Neutrophil (primary cell): ENCODE results near the gene MORN5.

Experiments
- H3K27ac ChIP-seq: fragments of 200-600 bp; sonication (generic); 2 replicates; pipeline ENCODE4 v1.5.1; 2016; ENCODE audit warnings: mild to moderate bottlenecking, moderate library complexity
- H3K27me3 ChIP-seq: fragments of 200-600 bp; sonication (generic); 2 replicates; pipeline ENCODE4 v1.6.0; 2016; ENCODE audit warnings: mild to moderate bottlenecking
- H3K36me3 ChIP-seq: fragments of 200-600 bp; sonication (generic); 2 replicates; pipeline ENCODE4 v1.5.1; 2017
- H3K4me1 ChIP-seq, 2 experiments: fragments of 200-600 bp in 1 of 2; sonication (generic) in 1 of 2; 1 replicate in 1 of 2; 2 replicates in 1 of 2; pipeline versions ENCODE4 v1.5.1 to v1.6.1; 2013 to 2016; ENCODE audit warnings: low read depth in 1 of 2, low read length in 1 of 2, mild to moderate bottlenecking in 1 of 2, moderate library complexity in 1 of 2; ENCODE audit not compliant: control insufficient read depth in 1 of 2, insufficient read depth in 1 of 2
- H3K4me3 ChIP-seq, 2 experiments: fragments of 200-600 bp in 1 of 2; sonication (generic) in 1 of 2; 1 replicate in 1 of 2; 2 replicates in 1 of 2; pipeline ENCODE4 v1.5.1; 2013 to 2016; ENCODE audit warnings: low read depth in 1 of 2, low read length in 1 of 2, mild to moderate bottlenecking in 1 of 2, moderate library complexity in 1 of 2
- H3K9me3 ChIP-seq: fragments of 200-600 bp; sonication (generic); 2 replicates; pipeline ENCODE4 v1.5.1; 2016
- TF ChIP-seq, protein P1 (sequence below): fragments of 200-600 bp; sonication (generic); IDR thresholded peaks from 2 replicates; pipeline ENCODE4 v1.5.1; 2016; ENCODE audit warnings: antibody characterized with exemption

MORN5 gene

DNA sequence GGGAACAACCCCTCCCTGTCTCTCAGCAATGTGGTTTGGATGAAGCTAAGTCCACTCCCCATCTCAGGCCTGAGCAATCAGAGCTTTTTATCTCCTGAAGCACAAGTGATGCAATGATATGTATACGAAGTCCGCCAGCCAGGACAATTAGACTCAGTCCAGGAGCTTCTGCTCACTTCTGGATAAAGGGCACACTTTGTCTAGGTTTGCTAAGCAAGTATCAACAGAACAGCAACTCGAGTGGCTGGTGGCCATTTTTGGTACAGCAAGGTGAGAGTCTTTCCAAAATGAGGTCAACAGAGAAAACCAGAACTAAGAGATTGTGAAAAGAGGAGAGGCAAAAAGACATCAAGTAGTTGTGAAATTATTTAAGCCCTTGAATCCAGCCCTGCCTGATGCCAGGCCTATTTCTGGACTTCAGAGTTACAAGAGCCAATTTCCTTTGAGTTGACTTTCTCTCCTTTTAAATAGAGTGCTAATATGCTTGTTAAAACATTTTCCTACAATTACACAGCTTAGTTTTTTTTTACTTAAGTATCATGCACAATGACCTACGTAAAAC lies 8.4 kb upstream of the MORN5 start:
- Histone ChIP-seq H3K36me3 (peaks cover 17% of the 10 kb centered on the region), H3K27me3 (no peaks in the 10 kb centered on the region), H3K4me3 (no peak overlapping the region), H3K27ac (no peak overlapping the region), H3K4me1 (no peaks in the 10 kb centered on the region), H3K9me3 (no peaks in the 10 kb centered on the region)
- TF ChIP-seq, protein P1, sequence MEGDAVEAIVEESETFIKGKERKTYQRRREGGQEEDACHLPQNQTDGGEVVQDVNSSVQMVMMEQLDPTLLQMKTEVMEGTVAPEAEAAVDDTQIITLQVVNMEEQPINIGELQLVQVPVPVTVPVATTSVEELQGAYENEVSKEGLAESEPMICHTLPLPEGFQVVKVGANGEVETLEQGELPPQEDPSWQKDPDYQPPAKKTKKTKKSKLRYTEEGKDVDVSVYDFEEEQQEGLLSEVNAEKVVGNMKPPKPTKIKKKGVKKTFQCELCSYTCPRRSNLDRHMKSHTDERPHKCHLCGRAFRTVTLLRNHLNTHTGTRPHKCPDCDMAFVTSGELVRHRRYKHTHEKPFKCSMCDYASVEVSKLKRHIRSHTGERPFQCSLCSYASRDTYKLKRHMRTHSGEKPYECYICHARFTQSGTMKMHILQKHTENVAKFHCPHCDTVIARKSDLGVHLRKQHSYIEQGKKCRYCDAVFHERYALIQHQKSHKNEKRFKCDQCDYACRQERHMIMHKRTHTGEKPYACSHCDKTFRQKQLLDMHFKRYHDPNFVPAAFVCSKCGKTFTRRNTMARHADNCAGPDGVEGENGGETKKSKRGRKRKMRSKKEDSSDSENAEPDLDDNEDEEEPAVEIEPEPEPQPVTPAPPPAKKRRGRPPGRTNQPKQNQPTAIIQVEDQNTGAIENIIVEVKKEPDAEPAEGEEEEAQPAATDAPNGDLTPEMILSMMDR: no peak

DNA sequence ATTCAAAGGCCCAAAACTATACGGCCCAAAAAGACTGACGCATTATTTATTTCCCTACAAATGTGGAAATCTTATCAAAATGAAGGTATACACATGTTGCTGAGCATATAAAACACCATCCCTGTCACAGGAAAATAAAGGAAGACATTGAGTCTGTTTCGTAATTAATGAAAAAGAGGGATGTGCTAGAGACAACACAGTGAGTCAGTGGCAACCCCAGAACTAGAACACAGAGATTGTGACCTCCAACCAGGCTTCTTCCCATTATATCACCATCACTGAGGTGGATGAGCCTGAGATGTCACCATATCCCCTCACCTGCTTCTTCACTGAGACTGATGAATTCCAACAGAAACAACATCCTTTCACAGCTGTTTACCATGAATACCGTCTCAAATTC lies 3.9 kb upstream of the MORN5 start:
- Histone ChIP-seq H3K4me3 (no peak overlapping the region), H3K27ac (no peak overlapping the region)
- TF ChIP-seq, protein P1: no peak

DNA sequence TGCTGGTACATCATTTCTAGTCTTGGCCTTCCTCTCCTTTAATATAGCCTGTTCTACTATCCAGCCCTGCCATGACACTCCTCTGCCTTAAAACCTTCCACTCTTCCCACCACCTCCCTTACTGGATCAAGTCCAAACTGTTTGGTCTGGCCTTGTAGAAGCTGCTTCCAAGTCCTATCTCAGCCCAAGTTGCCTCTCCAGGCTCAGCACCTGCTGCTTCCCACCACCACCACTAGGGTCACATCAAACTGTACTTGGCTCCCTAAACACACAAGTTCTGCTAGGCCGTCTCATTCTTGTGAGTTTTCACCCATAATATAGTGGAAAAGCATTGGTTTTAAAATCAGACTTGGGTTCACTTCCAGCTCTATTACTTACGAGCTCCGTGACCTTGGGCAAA lies 1.5 kb upstream of the MORN5 start:
- H3K36me3 ChIP-seq: no peaks in the 10 kb centered on the region
- TF ChIP-seq, protein P1: no peak
- no peak overlapping the region for H3K4me3 ChIP-seq
- no peak overlapping the region for H3K27ac ChIP-seq
- H3K9me3 ChIP-seq: no peaks in the 10 kb centered on the region
- H3K27me3 ChIP-seq: peaks cover 24% of the 10 kb centered on the region
- peaks cover 6 to 11% of the 10 kb centered on the region in 2 experiments for H3K4me1 ChIP-seq

More for the DNA sequence above, 3.9 kb upstream of the MORN5 start:
- H3K36me3 ChIP-seq: no peaks in the 10 kb centered on the region
- peaks cover 6 to 11% of the 10 kb centered on the region in 2 experiments for H3K4me1 ChIP-seq
- peaks cover 6% of the 10 kb centered on the region for H3K27me3 ChIP-seq
- no peaks in the 10 kb centered on the region for H3K9me3 ChIP-seq

DNA sequence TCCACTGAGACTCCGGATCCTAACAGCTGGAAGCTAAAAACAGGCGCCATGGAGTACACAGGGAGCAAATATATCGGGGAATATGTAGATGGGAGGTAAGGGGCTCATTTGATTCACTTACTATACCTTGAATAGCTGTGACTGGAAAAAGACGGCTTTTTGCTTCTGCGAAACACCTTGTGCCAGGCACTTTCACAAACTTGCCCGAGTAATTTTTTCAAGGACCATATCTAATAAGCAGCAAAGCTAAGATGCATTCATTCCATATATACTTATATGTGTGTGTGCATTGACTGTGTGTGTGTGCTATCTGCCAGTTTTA lies 178 bp downstream of the MORN5 start:
- Histone ChIP-seq H3K27ac (no peak overlapping the region), H3K27me3 (peaks cover 41% of the 10 kb centered on the region), H3K4me1 (peaks cover 6 to 11% of the 10 kb centered on the region in 2 experiments), H3K36me3 (no peaks in the 10 kb centered on the region), H3K4me3 (peak overlapping the region; percentile 72 to 77), H3K9me3 (no peaks in the 10 kb centered on the region)
- TF ChIP-seq, protein P1: no peak

DNA sequence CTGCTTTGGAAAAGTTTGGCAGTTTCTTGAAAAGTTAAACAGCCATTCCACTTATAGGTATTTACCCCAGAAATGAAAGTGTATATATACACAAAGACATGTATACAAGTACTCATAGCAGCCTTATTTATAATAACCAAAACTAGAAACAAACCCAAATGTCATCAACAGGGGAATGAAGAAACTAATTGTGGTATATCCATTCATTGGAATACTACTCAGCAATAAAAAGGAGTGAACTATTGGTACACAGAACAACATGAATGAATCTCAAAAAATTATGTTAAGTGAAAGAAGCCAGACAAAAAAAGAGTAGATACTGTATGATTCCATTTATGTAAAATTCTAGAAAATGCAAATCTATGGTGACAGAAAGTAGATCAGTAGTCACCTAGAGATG lies 2.7 kb downstream of the MORN5 start:
- H3K36me3 ChIP-seq: no peaks in the 10 kb centered on the region
- H3K4me1 ChIP-seq: peaks cover 6 to 11% of the 10 kb centered on the region in 2 experiments
- TF ChIP-seq, protein P1: no peak
- H3K9me3 ChIP-seq: no peaks in the 10 kb centered on the region
- H3K4me3 ChIP-seq: no peak overlapping the region
- no peak overlapping the region for H3K27ac ChIP-seq
- peaks cover 50% of the 10 kb centered on the region for H3K27me3 ChIP-seq

DNA sequence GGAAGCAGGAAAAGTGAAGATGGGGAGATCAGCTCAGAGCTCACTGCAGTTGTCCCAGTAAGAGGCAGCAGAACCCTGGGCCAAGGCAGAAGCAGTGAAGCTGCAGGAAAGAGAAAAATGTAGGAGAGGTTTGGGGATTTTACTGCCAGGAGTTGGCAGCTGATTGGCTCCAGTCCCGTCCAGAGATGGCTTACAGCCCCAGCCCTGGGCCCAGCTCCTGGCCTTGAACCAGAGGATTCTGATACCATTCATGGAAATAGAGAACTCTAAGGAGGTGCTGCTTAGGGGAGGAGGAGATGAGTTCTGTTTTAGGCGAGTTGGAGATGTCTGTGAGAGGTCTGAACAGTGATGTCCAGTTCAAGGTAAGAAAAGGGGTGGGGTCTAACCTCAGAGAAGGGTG lies 4.6 kb downstream of the MORN5 start:
- no peaks in the 10 kb centered on the region for H3K9me3 ChIP-seq
- TF ChIP-seq, protein P1: no peak
- H3K27ac ChIP-seq: no peak overlapping the region
- H3K4me1 ChIP-seq: peaks cover 0 to 4% of the 10 kb centered on the region in 2 experiments
- H3K36me3 ChIP-seq: no peaks in the 10 kb centered on the region
- H3K4me3 ChIP-seq: no peak overlapping the region
- H3K27me3 ChIP-seq: peaks cover 50% of the 10 kb centered on the region
